B cell (primary cell): ENCODE measurements around the gene MYO6.

Source experiments
- EZH2 ChIP-seq: IDR thresholded peaks from 2 replicates; pipeline ENCODE4 v1.6.1; 2012; ENCODE audit warnings: borderline replicate concordance, low read depth, mild to moderate bottlenecking, moderate library complexity, low read length; ENCODE audit not compliant: insufficient read depth, poor library complexity, severe bottlenecking
- TF ChIP-seq, protein P1 (sequence below): fragments of 200-600 bp; IDR thresholded peaks from one replicate; pipeline ENCODE4 v1.8.0; 2022; ENCODE audit warnings: antibody characterized with exemption, mild to moderate bottlenecking

GRCh38 chr6:75856902-75857301, 107.9 kb downstream of the MYO6 start:
- TF ChIP-seq EZH2: no peak
- TF ChIP-seq, protein P1, sequence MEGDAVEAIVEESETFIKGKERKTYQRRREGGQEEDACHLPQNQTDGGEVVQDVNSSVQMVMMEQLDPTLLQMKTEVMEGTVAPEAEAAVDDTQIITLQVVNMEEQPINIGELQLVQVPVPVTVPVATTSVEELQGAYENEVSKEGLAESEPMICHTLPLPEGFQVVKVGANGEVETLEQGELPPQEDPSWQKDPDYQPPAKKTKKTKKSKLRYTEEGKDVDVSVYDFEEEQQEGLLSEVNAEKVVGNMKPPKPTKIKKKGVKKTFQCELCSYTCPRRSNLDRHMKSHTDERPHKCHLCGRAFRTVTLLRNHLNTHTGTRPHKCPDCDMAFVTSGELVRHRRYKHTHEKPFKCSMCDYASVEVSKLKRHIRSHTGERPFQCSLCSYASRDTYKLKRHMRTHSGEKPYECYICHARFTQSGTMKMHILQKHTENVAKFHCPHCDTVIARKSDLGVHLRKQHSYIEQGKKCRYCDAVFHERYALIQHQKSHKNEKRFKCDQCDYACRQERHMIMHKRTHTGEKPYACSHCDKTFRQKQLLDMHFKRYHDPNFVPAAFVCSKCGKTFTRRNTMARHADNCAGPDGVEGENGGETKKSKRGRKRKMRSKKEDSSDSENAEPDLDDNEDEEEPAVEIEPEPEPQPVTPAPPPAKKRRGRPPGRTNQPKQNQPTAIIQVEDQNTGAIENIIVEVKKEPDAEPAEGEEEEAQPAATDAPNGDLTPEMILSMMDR: no peak
